GM18951 (cell line): ENCODE results near the gene ECE2.
"Not testable (repeated sequence)": the region's sequence is repeated elsewhere in the genome, so short reads cannot be mapped to it uniquely, and the experiment has no call there.

Source experiments
- POLR2A ChIP-seq: IDR thresholded peaks from 4 replicates; pipeline ENCODE4 v1.6.1; 2011; ENCODE audit warnings: mild to moderate bottlenecking; ENCODE audit not compliant: insufficient read length, insufficient read depth; ENCODE audit errors: extremely low read depth
- in situ Hi-C: fragments of 300-500 bp; cut with MboI; formaldehyde crosslinking; loops from one replicate; pipeline ENCODE4 v1.12.0; 2022; ENCODE audit warnings: low sequenced_read_pairs, mixed read lengths, inconsistent platforms; ENCODE audit not compliant: unreplicated experiment

ECE2 gene

DNA sequence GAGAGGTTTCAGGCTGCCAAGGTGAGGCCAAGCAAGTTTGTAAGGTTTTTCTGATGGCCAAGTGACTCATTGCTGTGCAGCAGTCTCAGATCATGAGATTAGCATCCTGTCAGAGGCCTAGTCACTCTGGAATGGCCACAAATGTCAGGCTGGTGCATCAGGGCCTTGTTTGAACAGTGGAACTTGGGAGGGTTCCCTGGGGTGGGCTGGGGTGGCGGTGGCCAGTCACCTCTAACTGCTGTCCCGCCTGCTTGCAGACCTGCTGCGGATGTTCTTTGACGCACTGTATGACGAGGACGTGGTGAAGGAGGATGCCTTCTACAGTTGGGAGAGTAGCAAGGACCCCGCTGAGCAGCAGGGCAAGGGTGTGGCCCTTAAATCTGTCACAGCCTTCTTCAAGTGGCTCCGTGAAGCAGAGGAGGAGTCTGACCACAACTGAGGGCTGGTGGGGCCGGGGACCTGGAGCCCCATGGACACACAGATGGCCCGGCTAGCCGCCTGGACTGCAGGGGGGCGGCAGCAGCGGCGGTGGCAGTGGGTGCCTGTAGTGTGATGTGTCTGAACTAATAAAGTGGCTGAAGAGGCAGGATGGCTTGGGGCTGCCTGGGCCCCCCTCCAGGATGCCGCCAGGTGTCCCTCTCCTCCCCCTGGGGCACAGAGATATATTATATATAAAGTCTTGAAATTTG, 58.8 kb downstream of the ECE2 start:
- no peak for TF ChIP-seq POLR2A
- in situ Hi-C loops, result no loop called here

GRCh38 chr3:184335291-184335660, 59.5 kb downstream of the ECE2 start:
- no peak for TF ChIP-seq POLR2A
- in situ Hi-C loops, result no loop called here

GRCh38 chr3:184335661-184336546, 60.1 kb downstream of the ECE2 start:
- TF ChIP-seq POLR2A, result peak; percentile 52
- in situ Hi-C loops, result no loop called here

- TF ChIP-seq POLR2A, result no peak
- in situ Hi-C loops, result no loop called here
These were observed 61.0 kb downstream of the ECE2 start for GRCh38 chr3:184336547-184337398.

DNA sequence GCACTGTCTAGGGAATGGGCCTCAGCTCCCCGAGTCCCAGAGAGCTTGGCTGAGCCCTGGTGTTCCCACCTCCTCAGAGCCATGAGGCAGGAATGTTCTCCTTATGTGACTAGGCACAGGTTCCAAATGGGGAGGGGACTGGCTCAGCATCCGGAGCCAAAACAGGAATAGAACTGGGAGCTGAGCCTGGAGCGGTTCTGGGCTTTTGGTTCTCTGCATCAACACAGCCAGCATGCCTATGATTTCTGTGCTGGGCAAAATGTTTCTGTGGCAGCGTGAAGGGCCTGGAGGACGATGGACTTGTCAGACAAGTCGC, 61.5 kb downstream of the ECE2 start, which contains the start of gene FAM131A:
TSS of gene FAM131A (plus strand) at position 202 of the 316 bp plus-strand sequence. CDS start at position 233, 31 bp downstream.
- in situ Hi-C loops, result no loop called here

GRCh38 chr3:184337981-184338380, 62.2 kb downstream of the ECE2 start:
- in situ Hi-C loops, result no loop called here
- TF ChIP-seq POLR2A, result no peak

More for the DNA sequence above, 61.5 kb downstream of the ECE2 start, which contains the start of gene FAM131A:
- no peak for TF ChIP-seq POLR2A

DNA sequence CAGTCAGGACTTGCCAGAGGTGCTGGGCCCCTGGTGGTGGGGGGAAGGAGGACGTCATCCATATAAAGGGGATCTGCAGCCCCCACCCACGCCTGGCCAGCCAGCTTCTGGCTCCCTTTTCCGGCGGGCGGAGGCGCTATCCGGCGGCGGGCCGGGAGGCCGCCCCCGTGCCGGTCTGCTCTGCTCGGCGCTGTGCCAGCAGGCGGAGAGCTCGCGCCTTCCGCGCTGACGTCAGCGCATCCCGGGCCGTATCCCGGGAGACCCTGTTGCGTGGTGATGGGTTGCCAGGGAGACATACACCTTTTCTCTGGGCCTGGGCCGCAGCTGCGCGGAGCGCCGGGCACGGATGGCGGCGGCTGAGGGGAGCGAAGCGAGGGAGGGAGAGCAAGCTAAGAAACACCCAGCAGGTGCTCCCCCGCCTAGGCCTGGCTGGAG, 62.7 kb downstream of the ECE2 start:
- in situ Hi-C loops, result no loop called here
- no peak for TF ChIP-seq POLR2A

DNA sequence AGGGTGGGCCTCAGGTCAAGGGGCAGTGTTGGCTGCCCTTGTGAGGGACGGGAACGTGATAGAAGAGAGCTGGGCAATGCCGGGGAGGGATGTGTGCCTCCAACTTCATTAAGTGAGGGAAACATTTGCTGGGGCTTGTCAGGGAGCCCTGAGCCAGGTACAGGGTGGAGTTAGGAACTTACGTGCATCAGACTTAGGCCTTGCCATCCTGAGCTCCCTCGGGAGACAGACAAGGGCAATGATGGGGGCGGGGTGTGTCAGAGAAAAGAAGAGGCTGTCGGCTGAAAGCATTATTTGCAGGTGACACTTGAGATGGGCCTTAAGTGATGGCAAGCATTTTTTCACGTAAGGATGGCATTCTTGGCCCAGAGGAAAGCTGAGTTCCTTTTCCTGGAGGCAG, 63.2 kb downstream of the ECE2 start:
- no peak for TF ChIP-seq POLR2A
- in situ Hi-C loops, result no loop called here

GRCh38 chr3:184339451-184340135, 63.8 kb downstream of the ECE2 start:
- in situ Hi-C loops, result not testable (repeated sequence)

- in situ Hi-C loops, result no loop called here
- TF ChIP-seq POLR2A, result no peak
These were observed 66.1 kb downstream of the ECE2 start for GRCh38 chr3:184341925-184342324.
